Stomach (tissue), 9 donors: Measurements from ENCODE around the gene MCRIP2. TPM values are rescaled to one million over a fixed set of nuclear protein-coding genes. Genes with fewer than 3 reads are reported as not detected.
A peak's percentile ranks its signal among the peaks of the same experiment; 100 is the strongest.

Experiments
- DNase-seq, 2 donors: peaks; one replicate each; pipeline versions ENCODE4 v3.0.0 to v3.0.0-alpha.2; 2013 to 2019
- H3K27ac ChIP-seq, 5 donors: fragments of 200-600 bp in 4 of 5; sonication (generic) in 4 of 5; one replicate each; pipeline ENCODE4 v1.5.1; 2013 to 2019; ENCODE audit warnings: mild to moderate bottlenecking in 1 of 5, moderate library complexity in 1 of 5
- H3K27me3 ChIP-seq, 3 donors: fragments of 200-600 bp; sonication (generic); one replicate each; pipeline ENCODE4 v1.5.1; 2017 to 2019; ENCODE audit warnings: mixed run types in 1 of 3
- H3K36me3 ChIP-seq, 4 donors: fragments of 200-600 bp; sonication (generic); 1 replicate in 3 of 4; 2 replicates in 1 of 4; pipeline ENCODE4 v1.5.1; 2016 to 2019
- H3K4me1 ChIP-seq, 4 donors: fragments of 200-600 bp; sonication (generic); one replicate each; pipeline ENCODE4 v1.5.1; 2016 to 2019
- H3K4me3 ChIP-seq, 4 donors: fragments of 200-600 bp; sonication (generic) in 3 of 4; one replicate each; pipeline ENCODE4 v1.5.1; 2016 to 2019; ENCODE audit warnings: mild to moderate bottlenecking in 1 of 4
- H3K9me3 ChIP-seq, 4 donors: fragments of 200-600 bp; sonication (generic); one replicate each; pipeline ENCODE4 v1.5.1; 2016 to 2019
- CTCF ChIP-seq, 7 experiments: fragments of 450-650 bp in 4 of 7; fragments of 200-600 bp in 3 of 7; sonication (generic) in 3 of 7; IDR thresholded peaks; one replicate each; pipeline ENCODE4 v1.5.1; 2016 to 2019; ENCODE audit warnings: antibody characterized with exemption in 7 of 7, control low read depth in 2 of 7, mild to moderate bottlenecking in 1 of 7
- EP300 ChIP-seq: sonication (generic); formaldehyde crosslinking; IDR thresholded peaks from one replicate; pipeline ENCODE4 v1.6.1; 2017; ENCODE audit warnings: antibody characterized with exemption
- POLR2A ChIP-seq, 4 donors: fragments of 450-650 bp; IDR thresholded peaks; one replicate each; pipeline ENCODE4 v1.6.1; 2016; ENCODE audit warnings: antibody characterized with exemption in 4 of 4, control low read depth in 2 of 4, mild to moderate bottlenecking in 1 of 4, moderate library complexity in 1 of 4
- POLR2AphosphoS5 ChIP-seq, 3 donors: sonication (generic); formaldehyde crosslinking; IDR thresholded peaks; one replicate each; pipeline ENCODE4 v1.6.1; 2016; ENCODE audit warnings: antibody characterized with exemption in 3 of 3
- WGBS, 5 donors: extraction: QIAGEN DNeasy Blood & Tissue Kit in 3 of 5; methylation state at CpG; one replicate each; pipeline versions ENCODE4 v1.1.5 to v1.1.7; 2013 to 2018; 5-methylcytosine and 5-hydroxymethylcytosine counted together
- intact Hi-C: fragments of 100-400 bp; cut with DNase I; formaldehyde crosslinking; loops from one replicate; pipeline ENCODE4 v1.15.1; 2023; ENCODE audit warnings: low total_unique reads
- polyA plus RNA-seq, 3 donors: library from polyadenylated mRNA; stranded (reverse); fragments of 200-250 nt; gene quantifications; one replicate each; pipeline ENCODE4 v1.2.3, GENCODE V29; 2013
- total RNA-seq, 5 donors: library from RNA; depleted of rRNA; stranded (reverse); fragments of >200 nt; gene quantifications; one replicate each; pipeline versions ENCODE4 v1.1.0 to v1.2.3, GENCODE V29; 2014 to 2016
- donor health status: healthy with polysubstance abuse.
- donor health status: Bipolar disorder and iron deficiency.
- donor health status: healthy.

MCRIP2 gene
- total and polyA plus RNA-seq, 8 donors, result 14.0 to 440 (median 89.5) TPM

- DNase-seq, result no peak
- TF ChIP-seq CTCF (IDR thresholded peaks at IDR 0.05) (no peak), POLR2AphosphoS5 (IDR thresholded peaks at IDR 0.05) (no peak), POLR2A (IDR thresholded peaks at IDR 0.05) (no peak), EP300 (no peak)
- WGBS, 5 donors, result 91 to 97% (median 96%) methylated on average over 18 to 21 of the region's 21 CpGs
- intact Hi-C loops, result no loop called here
- H3K9me3 ChIP-seq, result no peaks in the 10 kb centered on the region
- no peak overlapping the region for H3K27ac ChIP-seq
- H3K4me1 ChIP-seq, result peaks cover 20 to 33% (median 25%) of the 10 kb centered on the region in 4 donors
- H3K27me3 ChIP-seq, result no peaks in the 10 kb centered on the region
- H3K4me3 ChIP-seq, result no peak overlapping the region
- peaks cover 0 to 20% (median 14%) of the 10 kb centered on the region in 4 donors for H3K36me3 ChIP-seq
Observed at GRCh38 chr16:662597-662996, 21.0 kb downstream of the MCRIP2 start.

- DNase-seq, result no peak
- Histone ChIP-seq H3K27ac (no peak overlapping the region), H3K9me3 (no peaks in the 10 kb centered on the region), H3K36me3 (peaks cover 20 to 25% (median 24%) of the 10 kb centered on the region in 4 donors), H3K4me1 (peaks cover 22 to 34% (median 28%) of the 10 kb centered on the region in 4 donors), H3K4me3 (no peak overlapping the region), H3K27me3 (no peaks in the 10 kb centered on the region)
- intact Hi-C loops, result no loop called here
- TF ChIP-seq EP300, result no peak
- TF ChIP-seq POLR2AphosphoS5 (IDR thresholded peaks at IDR 0.05), result no peak
- TF ChIP-seq POLR2A (IDR thresholded peaks at IDR 0.05), result no peak
- no peak for TF ChIP-seq CTCF (IDR thresholded peaks at IDR 0.05)
- WGBS, 5 donors, result 86 to 92% (median 88%) methylated on average over 8 to 13 of the region's 13 CpGs
Observed at GRCh38 chr16:666572-666971, 24.9 kb downstream of the MCRIP2 start.

- TF ChIP-seq CTCF (IDR thresholded peaks at IDR 0.05), result no peak
- Histone ChIP-seq H3K27ac (peak overlapping the region; percentile 37 to 93 (median 87)), H3K36me3 (peaks cover 27 to 31% (median 31%) of the 10 kb centered on the region in 4 donors), H3K4me3 (peak overlapping the region in 3 of 4 donors; percentile 91 to 98 (median 93)), H3K9me3 (no peaks in the 10 kb centered on the region), H3K4me1 (peaks cover 21 to 30% (median 25%) of the 10 kb centered on the region in 4 donors), H3K27me3 (no peaks in the 10 kb centered on the region)
- intact Hi-C loops, result no loop called here
- DNase-seq, result no peak
- 84 to 87% (median 86%) methylated on average over 12 to 22 of the region's 22 CpGs for WGBS, 5 donors
Observed at GRCh38 chr16:667113-667779, 25.6 kb downstream of the MCRIP2 start.

- no peaks in the 10 kb centered on the region for H3K9me3 ChIP-seq
- H3K27ac ChIP-seq, result peak within 1 kb of the TSS; percentile 86 to 93 (median 88)
- H3K4me1 ChIP-seq, result peaks cover 21 to 30% (median 25%) of the 10 kb centered on the region in 4 donors
- H3K27me3 ChIP-seq, result no peaks in the 10 kb centered on the region
- H3K4me3 ChIP-seq, result peak within 1 kb of the TSS; percentile 82 to 98 (median 92)
- H3K36me3 ChIP-seq, result peaks cover 34 to 38% (median 38%) of the 10 kb centered on the region in 4 donors
- intact Hi-C loops, result no loop called here
- WGBS, 5 donors, result 0 to 1% (median 0%) methylated on average over 24 to 78 of the region's 78 CpGs
- TF ChIP-seq POLR2A (IDR thresholded peaks at IDR 0.05) (peak in 1 of 4 donors; percentile 56), CTCF (IDR thresholded peaks at IDR 0.05) (peak in 5 of 7 experiments; percentile 51 to 93 (median 86)), EP300 (no peak), POLR2AphosphoS5 (IDR thresholded peaks at IDR 0.05) (peak; percentile 45 to 91 (median 73))
- peak; percentile 95 to 98 for DNase-seq
Observed at GRCh38 chr16:667780-668518, 26.3 kb downstream of the MCRIP2 start, which contains the start of gene RHOT2. Gene RHOT2 (plus strand): TSS chr16:668132. CDS start chr16:668200, 68 bp downstream.
